ENCODE measurements around the gene ULK4.

The ULK4 gene

GRCh38 chr3:41581700-41582099 is 380.2 kb downstream of the ULK4 start:
- Histone ChIP-seq H3K27me3 (ENCODE audit: control insufficient read depth in 1 of 2, insufficient read depth in 2 of 2, low read length in 2 of 2) (no peaks in the 10 kb centered on the region), H3K36me3 (ENCODE audit: insufficient read depth, low read length) (no peaks in the 10 kb centered on the region), H3K4me3 (ENCODE audit: low read depth in 1 of 2, low read length in 2 of 2) (no peak overlapping the region), H3K9ac (ENCODE audit: low read length) (no peak overlapping the region), H3K4me1 (ENCODE audit: insufficient read depth, low read length) (no peaks in the 10 kb centered on the region), H3K27ac (ENCODE audit: low read depth, low read length) (no peak overlapping the region), H3K9me3 (ENCODE audit: low read length) (no peaks in the 10 kb centered on the region)

GRCh38 chr3:41580274-41580959 is 381.5 kb downstream of the ULK4 start:
- Histone ChIP-seq H3K27ac (ENCODE audit: low read depth, low read length) (no peak overlapping the region), H3K4me3 (ENCODE audit: low read depth in 1 of 2, low read length in 2 of 2) (no peak overlapping the region), H3K9me3 (ENCODE audit: low read length) (no peaks in the 10 kb centered on the region)

GRCh38 chr3:41579861-41580260 is 382.0 kb downstream of the ULK4 start:
- H3K9me3 ChIP-seq (ENCODE audit: low read length): no peaks in the 10 kb centered on the region
- H3K4me1 ChIP-seq (ENCODE audit: insufficient read depth, low read length): peaks cover 8% of the 10 kb centered on the region
- no peak overlapping the region for H3K4me3 ChIP-seq (ENCODE audit: low read depth in 1 of 2, low read length in 2 of 2)
- H3K27ac ChIP-seq (ENCODE audit: low read depth, low read length): no peak overlapping the region
- no peaks in the 10 kb centered on the region for H3K36me3 ChIP-seq (ENCODE audit: insufficient read depth, low read length)
- H3K27me3 ChIP-seq (ENCODE audit: control insufficient read depth in 1 of 2, insufficient read depth in 2 of 2, low read length in 2 of 2): no peaks in the 10 kb centered on the region
- no peak overlapping the region for H3K9ac ChIP-seq (ENCODE audit: low read length)

More at GRCh38 chr3:41580274-41580959, 381.5 kb downstream of the ULK4 start:
- H3K9ac ChIP-seq (ENCODE audit: low read length): no peak overlapping the region
- no peaks in the 10 kb centered on the region for H3K27me3 ChIP-seq (ENCODE audit: control insufficient read depth in 1 of 2, insufficient read depth in 2 of 2, low read length in 2 of 2)
- peaks cover 7% of the 10 kb centered on the region for H3K4me1 ChIP-seq (ENCODE audit: insufficient read depth, low read length)
- no peaks in the 10 kb centered on the region for H3K36me3 ChIP-seq (ENCODE audit: insufficient read depth, low read length)

GRCh38 chr3:41578798-41579197 is 383.1 kb downstream of the ULK4 start:
- no peak overlapping the region for H3K27ac ChIP-seq (ENCODE audit: low read depth, low read length)
- no peaks in the 10 kb centered on the region for H3K27me3 ChIP-seq (ENCODE audit: control insufficient read depth in 1 of 2, insufficient read depth in 2 of 2, low read length in 2 of 2)
- H3K36me3 ChIP-seq (ENCODE audit: insufficient read depth, low read length): no peaks in the 10 kb centered on the region
- H3K9ac ChIP-seq (ENCODE audit: low read length): no peak overlapping the region
- no peaks in the 10 kb centered on the region for H3K9me3 ChIP-seq (ENCODE audit: low read length)
- H3K4me3 ChIP-seq (ENCODE audit: low read depth in 1 of 2, low read length in 2 of 2): no peak overlapping the region
- H3K4me1 ChIP-seq (ENCODE audit: insufficient read depth, low read length): peaks cover 8% of the 10 kb centered on the region

GRCh38 chr3:41575724-41576123 is 386.2 kb downstream of the ULK4 start:
- Histone ChIP-seq H3K4me3 (ENCODE audit: low read depth in 1 of 2, low read length in 2 of 2) (no peak overlapping the region), H3K9me3 (ENCODE audit: low read length) (no peaks in the 10 kb centered on the region), H3K27me3 (ENCODE audit: control insufficient read depth in 1 of 2, insufficient read depth in 2 of 2, low read length in 2 of 2) (no peaks in the 10 kb centered on the region), H3K27ac (ENCODE audit: low read depth, low read length) (no peak overlapping the region), H3K4me1 (ENCODE audit: insufficient read depth, low read length) (peaks cover 8% of the 10 kb centered on the region), H3K36me3 (ENCODE audit: insufficient read depth, low read length) (no peaks in the 10 kb centered on the region), H3K9ac (ENCODE audit: low read length) (no peak overlapping the region)

GRCh38 chr3:41574900-41575299 is 387.0 kb downstream of the ULK4 start:
- no peak overlapping the region for H3K4me3 ChIP-seq (ENCODE audit: low read depth in 1 of 2, low read length in 2 of 2)
- H3K36me3 ChIP-seq (ENCODE audit: insufficient read depth, low read length): no peaks in the 10 kb centered on the region
- no peaks in the 10 kb centered on the region for H3K27me3 ChIP-seq (ENCODE audit: control insufficient read depth in 1 of 2, insufficient read depth in 2 of 2, low read length in 2 of 2)
- H3K27ac ChIP-seq (ENCODE audit: low read depth, low read length): no peak overlapping the region
- H3K9ac ChIP-seq (ENCODE audit: low read length): no peak overlapping the region
- H3K9me3 ChIP-seq (ENCODE audit: low read length): no peaks in the 10 kb centered on the region
- H3K4me1 ChIP-seq (ENCODE audit: insufficient read depth, low read length): peaks cover 8% of the 10 kb centered on the region

GRCh38 chr3:41573591-41573990 is 388.3 kb downstream of the ULK4 start:
- Histone ChIP-seq H3K36me3 (ENCODE audit: insufficient read depth, low read length) (no peaks in the 10 kb centered on the region), H3K27me3 (ENCODE audit: control insufficient read depth in 1 of 2, insufficient read depth in 2 of 2, low read length in 2 of 2) (no peaks in the 10 kb centered on the region), H3K9ac (ENCODE audit: low read length) (no peak overlapping the region), H3K4me3 (ENCODE audit: low read depth in 1 of 2, low read length in 2 of 2) (no peak overlapping the region), H3K9me3 (ENCODE audit: low read length) (no peaks in the 10 kb centered on the region), H3K27ac (ENCODE audit: low read depth, low read length) (no peak overlapping the region), H3K4me1 (ENCODE audit: insufficient read depth, low read length) (peaks cover 8% of the 10 kb centered on the region)

- Histone ChIP-seq H3K9ac (ENCODE audit: low read length) (no peak overlapping the region), H3K4me3 (ENCODE audit: low read depth in 1 of 2, low read length in 2 of 2) (no peak overlapping the region), H3K27me3 (ENCODE audit: control insufficient read depth in 1 of 2, insufficient read depth in 2 of 2, low read length in 2 of 2) (no peaks in the 10 kb centered on the region), H3K36me3 (ENCODE audit: insufficient read depth, low read length) (no peaks in the 10 kb centered on the region), H3K9me3 (ENCODE audit: low read length) (no peaks in the 10 kb centered on the region), H3K4me1 (ENCODE audit: insufficient read depth, low read length) (peaks cover 8% of the 10 kb centered on the region), H3K27ac (ENCODE audit: low read depth, low read length) (no peak overlapping the region)
Measured at GRCh38 chr3:41572092-41572491, 389.8 kb downstream of the ULK4 start.

GRCh38 chr3:41569632-41570305 is 392.1 kb downstream of the ULK4 start:
- no peaks in the 10 kb centered on the region for H3K27me3 ChIP-seq (ENCODE audit: control insufficient read depth in 1 of 2, insufficient read depth in 2 of 2, low read length in 2 of 2)
- H3K27ac ChIP-seq (ENCODE audit: low read depth, low read length): no peak overlapping the region
- H3K36me3 ChIP-seq (ENCODE audit: insufficient read depth, low read length): no peaks in the 10 kb centered on the region
- no peak overlapping the region for H3K9ac ChIP-seq (ENCODE audit: low read length)
- H3K4me3 ChIP-seq (ENCODE audit: low read depth in 1 of 2, low read length in 2 of 2): no peak overlapping the region
- H3K9me3 ChIP-seq (ENCODE audit: low read length): no peaks in the 10 kb centered on the region
- no peaks in the 10 kb centered on the region for H3K4me1 ChIP-seq (ENCODE audit: insufficient read depth, low read length)

- no peak overlapping the region for H3K9ac ChIP-seq (ENCODE audit: low read length)
- no peak overlapping the region for H3K27ac ChIP-seq (ENCODE audit: low read depth, low read length)
- H3K4me1 ChIP-seq (ENCODE audit: insufficient read depth, low read length): no peaks in the 10 kb centered on the region
- no peak overlapping the region for H3K4me3 ChIP-seq (ENCODE audit: low read depth in 1 of 2, low read length in 2 of 2)
- no peaks in the 10 kb centered on the region for H3K36me3 ChIP-seq (ENCODE audit: insufficient read depth, low read length)
- no peaks in the 10 kb centered on the region for H3K9me3 ChIP-seq (ENCODE audit: low read length)
- H3K27me3 ChIP-seq (ENCODE audit: control insufficient read depth in 1 of 2, insufficient read depth in 2 of 2, low read length in 2 of 2): no peaks in the 10 kb centered on the region
Measured at GRCh38 chr3:41565948-41566514, 395.9 kb downstream of the ULK4 start.

- H3K27ac ChIP-seq (ENCODE audit: low read depth, low read length): no peak overlapping the region
- H3K4me3 ChIP-seq (ENCODE audit: low read depth in 1 of 2, low read length in 2 of 2): no peak overlapping the region
- H3K4me1 ChIP-seq (ENCODE audit: insufficient read depth, low read length): no peaks in the 10 kb centered on the region
- no peak overlapping the region for H3K9ac ChIP-seq (ENCODE audit: low read length)
- no peaks in the 10 kb centered on the region for H3K9me3 ChIP-seq (ENCODE audit: low read length)
- no peaks in the 10 kb centered on the region for H3K36me3 ChIP-seq (ENCODE audit: insufficient read depth, low read length)
- no peaks in the 10 kb centered on the region for H3K27me3 ChIP-seq (ENCODE audit: control insufficient read depth in 1 of 2, insufficient read depth in 2 of 2, low read length in 2 of 2)
Measured at GRCh38 chr3:41565003-41565402, 396.9 kb downstream of the ULK4 start.
